Measurements from ENCODE around the gene TUBGCP3.
"Not testable (repeated sequence)": the region's sequence is repeated elsewhere in the genome, so short reads cannot be mapped to it uniquely, and the experiment has no call there.

The TUBGCP3 gene

GRCh38 chr13:112485814-112486213 is 102.1 kb downstream of the TUBGCP3 start:
- not testable (repeated sequence) for FAIRE-seq; DNase-seq (ENCODE audit: low spot score)

- DNase-seq (ENCODE audit: low spot score) (no peak), FAIRE-seq (no peak)
Observed at GRCh38 chr13:112483299-112483698, 104.7 kb downstream of the TUBGCP3 start.

GRCh38 chr13:112481458-112481857 is 106.5 kb downstream of the TUBGCP3 start:
- FAIRE-seq = no peak
- DNase-seq (ENCODE audit: low spot score) = no peak

GRCh38 chr13:112479389-112479788 is 108.6 kb downstream of the TUBGCP3 start:
- FAIRE-seq (no peak), DNase-seq (ENCODE audit: low spot score) (no peak)

- FAIRE-seq = no peak
Observed at GRCh38 chr13:112477070-112477619, 110.8 kb downstream of the TUBGCP3 start.

GRCh38 chr13:112475889-112476288 is 112.1 kb downstream of the TUBGCP3 start:
- no peak for DNase-seq (ENCODE audit: low spot score)
- FAIRE-seq = no peak

More at GRCh38 chr13:112477070-112477619, 110.8 kb downstream of the TUBGCP3 start:
- DNase-seq (ENCODE audit: low spot score) = no peak

- FAIRE-seq (no peak), DNase-seq (ENCODE audit: low spot score) (no peak)
Observed at GRCh38 chr13:112474869-112475268, 113.1 kb downstream of the TUBGCP3 start.

GRCh38 chr13:112473818-112474217 is 114.1 kb downstream of the TUBGCP3 start:
- DNase-seq (ENCODE audit: low spot score) = no peak
- no peak for FAIRE-seq

- FAIRE-seq (no peak), DNase-seq (ENCODE audit: low spot score) (no peak)
Observed at GRCh38 chr13:112469071-112469745, 118.7 kb downstream of the TUBGCP3 start.

- FAIRE-seq (no peak), DNase-seq (ENCODE audit: low spot score) (no peak)
Observed at GRCh38 chr13:112468069-112468468, 119.9 kb downstream of the TUBGCP3 start.

GRCh38 chr13:112467236-112467635 is 120.7 kb downstream of the TUBGCP3 start:
- FAIRE-seq = no peak

GRCh38 chr13:112466132-112467058 is 121.6 kb downstream of the TUBGCP3 start:
- DNase-seq (ENCODE audit: low spot score) (no peak), FAIRE-seq (no peak)

More at GRCh38 chr13:112467236-112467635, 120.7 kb downstream of the TUBGCP3 start:
- DNase-seq (ENCODE audit: low spot score) = no peak

- FAIRE-seq (no peak), DNase-seq (ENCODE audit: low spot score) (no peak)
Observed at GRCh38 chr13:112465251-112466131, 122.5 kb downstream of the TUBGCP3 start.

- FAIRE-seq = no peak
- DNase-seq (ENCODE audit: low spot score) = no peak
Observed at GRCh38 chr13:112464720-112465119, 123.2 kb downstream of the TUBGCP3 start.

GRCh38 chr13:112462408-112462807 is 125.5 kb downstream of the TUBGCP3 start:
- no peak for FAIRE-seq
- DNase-seq (ENCODE audit: low spot score) = no peak

- no peak for FAIRE-seq
- no peak for DNase-seq (ENCODE audit: low spot score)
Observed at GRCh38 chr13:112457485-112457884, 130.5 kb downstream of the TUBGCP3 start.

- DNase-seq (ENCODE audit: low spot score) (no peak), FAIRE-seq (no peak)
Observed at GRCh38 chr13:112457081-112457480, 130.9 kb downstream of the TUBGCP3 start.

GRCh38 chr13:112456138-112457056 is 131.6 kb downstream of the TUBGCP3 start:
- FAIRE-seq = no peak
- DNase-seq (ENCODE audit: low spot score) = no peak

- DNase-seq (ENCODE audit: low spot score) = no peak
- FAIRE-seq = no peak
Observed at GRCh38 chr13:112455476-112456059, 132.4 kb downstream of the TUBGCP3 start.

Measured in RCC 7860 (cell line).